Heart left ventricle (tissue), 13 donors: ENCODE measurements around the gene AP3B1.

Source experiments
- POLR2A ChIP-seq, 2 donors: fragments of 450-650 bp; IDR thresholded peaks; one replicate each; pipeline ENCODE4 v1.6.1; 2017; ENCODE audit warnings: antibody characterized with exemption in 2 of 2, mild to moderate bottlenecking in 2 of 2, moderate library complexity in 2 of 2
- TF ChIP-seq, protein P1 (sequence below), 12 donors: fragments of 200-600 bp; sonication (generic) in 4 of 12; IDR thresholded peaks; one replicate each; pipeline versions ENCODE4 v1.5.0 to v1.8.0; 2018 to 2022; ENCODE audit warnings: antibody characterized with exemption in 12 of 12, mild to moderate bottlenecking in 5 of 12
- donor health status: ischemic (EF 13 %, LVEDD 7.1; RV severe dilation, severe dysfunction).
- donor health status: DM: no; HTN: yes; CAD: no.
- donor health status: DM: no; HTN: no; CAD: no.
- donor health status: ischemic (EF 25% LVEDD 6.9; RV normal size, moderate dysfunction).
- donor health status: ischemic (EF 25% LVEDD 5.7; RV mildly dilated, moderate dysfunction).
- donor health status: ischemic (EF 35%, LVEDD 5.7; RV mildly dilated, moderate dysfunction).
- donor health status: nonischemic (EF 11% LVEDD 7.7; RV severe dilation, severe dysfunction).
- donor health status: DM: yes; HTN: yes; CAD: no.
- donor health status: PGD.
- donor health status: ischemic (EF 29% LVEDD 5.4; RV normal size, mild dysfunction).
- donor health status: nonischemic (EF 23%, LVEDD 6.1; RV moderate dilation, normal function).

DNA sequence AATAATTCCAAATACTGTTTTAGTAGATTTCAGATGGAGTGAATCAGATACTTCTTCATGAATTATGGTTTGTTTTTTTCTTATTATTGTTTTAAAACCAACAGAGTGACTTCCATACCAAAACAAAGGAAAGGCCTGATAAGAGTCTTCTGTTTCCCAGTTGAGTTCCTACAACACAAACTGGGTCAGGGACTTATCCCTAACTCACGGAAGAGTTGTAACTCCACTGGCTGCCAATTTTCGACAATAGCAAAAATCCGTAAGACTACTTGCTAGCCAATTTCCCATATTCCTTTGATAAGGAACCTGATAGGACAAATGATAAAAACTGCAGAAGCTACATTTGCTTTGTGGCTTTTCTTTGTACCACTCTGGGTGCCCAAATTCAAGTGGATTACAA lies 219.2 kb downstream of the AP3B1 start:
- TF ChIP-seq, protein P1, sequence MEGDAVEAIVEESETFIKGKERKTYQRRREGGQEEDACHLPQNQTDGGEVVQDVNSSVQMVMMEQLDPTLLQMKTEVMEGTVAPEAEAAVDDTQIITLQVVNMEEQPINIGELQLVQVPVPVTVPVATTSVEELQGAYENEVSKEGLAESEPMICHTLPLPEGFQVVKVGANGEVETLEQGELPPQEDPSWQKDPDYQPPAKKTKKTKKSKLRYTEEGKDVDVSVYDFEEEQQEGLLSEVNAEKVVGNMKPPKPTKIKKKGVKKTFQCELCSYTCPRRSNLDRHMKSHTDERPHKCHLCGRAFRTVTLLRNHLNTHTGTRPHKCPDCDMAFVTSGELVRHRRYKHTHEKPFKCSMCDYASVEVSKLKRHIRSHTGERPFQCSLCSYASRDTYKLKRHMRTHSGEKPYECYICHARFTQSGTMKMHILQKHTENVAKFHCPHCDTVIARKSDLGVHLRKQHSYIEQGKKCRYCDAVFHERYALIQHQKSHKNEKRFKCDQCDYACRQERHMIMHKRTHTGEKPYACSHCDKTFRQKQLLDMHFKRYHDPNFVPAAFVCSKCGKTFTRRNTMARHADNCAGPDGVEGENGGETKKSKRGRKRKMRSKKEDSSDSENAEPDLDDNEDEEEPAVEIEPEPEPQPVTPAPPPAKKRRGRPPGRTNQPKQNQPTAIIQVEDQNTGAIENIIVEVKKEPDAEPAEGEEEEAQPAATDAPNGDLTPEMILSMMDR (IDR thresholded peaks at IDR 0.05): no peak
- no peak for TF ChIP-seq POLR2A (IDR thresholded peaks at IDR 0.05)
